Suppressor macrophage treated with lipopolysaccharide for 4 hours (primary cell): ENCODE data around the gene KCNG2.
A peak's percentile ranks its signal among the peaks of the same experiment; 100 is the strongest.

Experiments
- DNase-seq: peaks from one replicate; pipeline ENCODE4 v3.0.0-alpha.2; 2020

Gene KCNG2

GRCh38 chr18:79889569-79889968 is 91.8 kb downstream of the KCNG2 start:
- no peak for DNase-seq

- DNase-seq, result no peak
Observed at GRCh38 chr18:79890674-79891073, 92.9 kb downstream of the KCNG2 start.

GRCh38 chr18:79896738-79897137 is 99.0 kb downstream of the KCNG2 start:
- DNase-seq, result no peak

GRCh38 chr18:79897940-79898625 is 100.3 kb downstream of the KCNG2 start:
- DNase-seq, result no peak

- no peak for DNase-seq
Observed at GRCh38 chr18:79898952-79899608, 101.3 kb downstream of the KCNG2 start.

- DNase-seq, result no peak
Observed at GRCh38 chr18:79899609-79900445, 102.1 kb downstream of the KCNG2 start.

GRCh38 chr18:79900610-79901570 is 103.2 kb downstream of the KCNG2 start:
- no peak for DNase-seq

GRCh38 chr18:79901665-79902064 is 103.9 kb downstream of the KCNG2 start:
- DNase-seq, result no peak

GRCh38 chr18:79902075-79902474 is 104.3 kb downstream of the KCNG2 start:
- no peak for DNase-seq

GRCh38 chr18:79902640-79903039 is 104.9 kb downstream of the KCNG2 start:
- no peak for DNase-seq

GRCh38 chr18:79903071-79903635 is 105.4 kb downstream of the KCNG2 start:
- DNase-seq, result no peak

GRCh38 chr18:79903787-79904356 is 106.1 kb downstream of the KCNG2 start:
- no peak for DNase-seq

- DNase-seq, result no peak
Observed at GRCh38 chr18:79904357-79905147, 106.8 kb downstream of the KCNG2 start.

GRCh38 chr18:79905389-79905911 is 107.7 kb downstream of the KCNG2 start:
- peak; percentile 1 for DNase-seq

- no peak for DNase-seq
Observed at GRCh38 chr18:79905993-79906392, 108.3 kb downstream of the KCNG2 start.

GRCh38 chr18:79906706-79907105 is 109.0 kb downstream of the KCNG2 start:
- no peak for DNase-seq

GRCh38 chr18:79910563-79911343 is 113.0 kb downstream of the KCNG2 start:
- no peak for DNase-seq

GRCh38 chr18:79911344-79912270 is 113.9 kb downstream of the KCNG2 start:
- no peak for DNase-seq
